ENCODE results near the gene PRADC1.

PRADC1 gene

DNA sequence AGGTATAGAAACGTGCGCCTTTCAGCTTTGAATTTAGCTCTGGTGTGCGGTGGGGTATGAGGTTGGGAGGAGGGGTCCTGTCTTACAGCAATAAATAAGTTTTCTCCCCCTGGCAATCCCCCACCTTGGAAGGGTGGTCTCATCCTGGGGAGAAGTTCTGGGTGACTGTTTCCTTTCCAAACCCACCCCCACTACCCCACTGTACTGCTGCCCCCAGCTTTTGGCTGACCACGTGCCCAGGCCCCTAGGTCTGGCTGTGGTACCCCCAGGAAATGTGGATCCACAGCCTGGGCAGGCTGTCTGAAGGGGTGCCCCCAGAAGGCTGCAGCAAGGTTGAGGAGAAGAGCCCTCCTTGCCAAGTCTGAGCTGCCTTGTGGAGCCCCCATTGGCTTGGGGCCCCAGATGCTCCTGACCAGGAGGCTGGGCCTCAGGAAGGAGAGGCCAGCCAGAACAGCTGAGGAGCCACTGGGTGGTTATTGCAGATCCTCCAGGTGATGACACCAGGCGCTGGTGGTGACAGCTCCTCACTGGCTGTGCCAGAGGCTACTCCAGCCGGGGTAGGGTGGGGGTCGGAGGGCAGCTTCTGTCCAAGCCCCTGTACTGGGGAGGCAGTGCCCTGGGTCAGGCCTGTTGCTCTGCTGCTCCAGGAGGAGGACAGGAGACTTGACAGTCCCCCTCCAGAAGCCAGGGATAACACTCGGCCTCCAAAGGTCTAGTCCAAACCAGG is 25.3 kb upstream of the PRADC1 start:
- no peak for DNase-seq

DNA sequence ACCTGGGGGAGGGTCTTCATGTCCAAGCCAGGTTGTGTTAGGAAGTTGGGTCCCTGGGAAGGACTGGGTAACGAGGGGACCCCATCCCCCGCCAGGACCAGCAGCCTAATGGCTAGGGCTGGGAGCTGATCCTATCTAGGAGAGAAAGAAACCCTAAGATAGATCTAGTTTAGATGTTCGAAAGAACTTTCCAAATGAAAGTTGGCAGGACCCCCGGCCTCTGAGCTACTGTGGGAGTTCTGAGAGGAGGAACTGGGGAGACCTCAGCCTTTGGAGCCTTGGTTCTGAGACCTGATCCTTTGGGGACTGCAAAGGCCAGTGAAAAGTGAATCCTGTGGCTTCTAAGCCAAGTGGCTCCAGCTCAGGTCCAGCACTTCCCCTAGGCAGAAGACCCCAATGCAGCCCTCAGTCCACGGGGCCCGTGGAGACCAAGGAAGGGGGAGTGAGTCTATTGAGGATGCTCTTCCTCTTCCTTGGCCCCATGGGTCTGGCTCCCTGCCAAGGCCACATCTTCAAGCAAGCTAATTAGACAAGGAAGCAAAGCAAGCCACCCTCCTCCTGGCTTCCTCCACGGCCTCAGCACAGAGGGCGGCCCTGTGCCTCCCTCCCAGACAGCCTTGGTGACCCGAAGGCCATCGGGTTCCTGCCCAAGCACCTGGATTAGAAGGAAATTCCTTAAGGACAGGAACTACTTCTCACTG is 24.5 kb upstream of the PRADC1 start:
- peak; percentile 51 for DNase-seq

GRCh38 chr2:73257021-73257420 is 24.0 kb upstream of the PRADC1 start:
- no peak for DNase-seq

GRCh38 chr2:73256618-73256922 is 23.5 kb upstream of the PRADC1 start:
- DNase-seq, result no peak

DNA sequence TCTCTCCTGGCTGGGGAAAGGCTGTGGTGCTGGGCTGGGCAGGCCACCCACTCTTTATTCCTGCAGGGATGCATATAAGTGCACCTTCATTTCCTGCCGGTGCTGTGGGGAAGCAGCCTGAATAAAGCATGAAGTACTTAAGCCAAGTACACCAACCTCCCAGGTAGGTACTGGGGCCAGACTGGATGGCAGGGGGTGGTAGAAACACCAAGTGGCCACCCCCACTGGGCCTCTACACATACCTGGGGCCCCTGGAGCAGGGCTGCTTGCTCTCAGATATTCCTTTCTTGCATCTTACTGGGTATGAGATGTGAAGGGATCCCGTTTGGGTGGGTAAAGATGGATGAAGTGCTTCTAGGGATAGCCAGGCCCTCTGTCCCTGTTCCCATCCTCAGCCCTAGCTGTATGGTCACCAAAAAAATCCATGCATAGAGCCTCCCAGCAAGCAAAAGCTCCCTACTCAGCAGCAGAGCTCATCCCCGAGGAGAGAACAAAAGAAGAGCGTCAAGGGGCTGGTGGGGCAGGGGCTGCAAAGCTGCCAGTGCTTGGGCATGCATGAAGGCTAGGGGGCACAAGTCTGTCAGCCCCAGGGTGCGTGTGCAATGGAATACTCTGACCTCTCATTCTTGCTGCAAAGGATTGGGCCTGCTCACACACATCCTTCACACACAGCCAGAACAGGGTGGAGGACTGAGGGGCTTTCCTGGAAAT is 23.0 kb upstream of the PRADC1 start:
- DNase-seq, result no peak

GRCh38 chr2:73255007-73255644 is 22.1 kb upstream of the PRADC1 start:
- no peak for DNase-seq

DNA sequence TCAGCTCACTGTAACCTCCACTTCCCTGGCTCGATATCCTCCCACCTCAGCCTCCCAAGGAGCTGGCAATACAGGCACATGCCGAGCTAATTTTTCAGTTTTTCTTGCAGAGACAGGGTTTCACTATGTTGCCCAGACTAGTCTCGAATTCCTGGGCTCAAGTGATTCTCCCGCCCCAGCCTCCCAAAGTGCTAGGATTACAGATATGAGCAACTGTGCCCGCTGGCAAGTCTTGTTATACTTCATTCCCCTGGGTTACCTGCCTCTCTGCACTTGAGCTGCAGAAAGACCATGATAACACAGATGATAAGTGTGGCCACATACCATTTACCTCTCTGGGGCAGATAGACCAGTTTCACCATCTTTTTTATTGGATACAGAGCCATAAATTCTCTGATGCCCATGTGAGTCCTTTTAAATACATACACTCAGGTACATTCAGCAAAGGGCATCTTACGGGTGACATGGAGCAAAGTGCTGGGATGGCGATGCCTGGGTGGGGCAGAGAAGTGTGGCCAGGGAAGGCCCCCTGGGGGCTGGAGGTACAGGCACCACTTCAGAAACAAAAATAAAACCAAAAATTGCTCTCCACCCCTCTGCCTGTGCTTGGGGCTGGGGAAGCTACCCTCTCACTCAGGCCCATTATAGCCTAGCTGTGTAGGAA is 21.4 kb upstream of the PRADC1 start:
- no peak for DNase-seq

DNA sequence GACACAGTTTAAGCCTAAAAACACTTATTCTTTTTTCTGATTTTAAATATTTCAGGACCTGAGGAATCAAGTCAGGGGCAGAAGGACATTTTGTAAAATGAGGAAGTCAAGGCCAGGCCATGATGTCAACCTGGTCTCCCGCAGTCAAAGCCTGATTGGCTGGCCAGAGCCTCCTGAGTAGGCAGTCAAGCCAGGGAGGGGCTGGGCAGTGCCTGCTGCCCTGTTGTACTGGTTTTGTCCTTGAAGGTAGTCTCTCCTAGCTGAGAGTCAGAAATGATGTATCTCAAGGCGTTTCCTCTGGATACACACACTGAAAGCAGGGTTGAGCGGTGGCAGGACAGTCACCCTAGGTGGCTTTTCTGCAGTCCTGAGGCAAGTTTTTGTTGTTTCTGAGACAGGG is 20.9 kb upstream of the PRADC1 start:
- DNase-seq, result no peak

DNA sequence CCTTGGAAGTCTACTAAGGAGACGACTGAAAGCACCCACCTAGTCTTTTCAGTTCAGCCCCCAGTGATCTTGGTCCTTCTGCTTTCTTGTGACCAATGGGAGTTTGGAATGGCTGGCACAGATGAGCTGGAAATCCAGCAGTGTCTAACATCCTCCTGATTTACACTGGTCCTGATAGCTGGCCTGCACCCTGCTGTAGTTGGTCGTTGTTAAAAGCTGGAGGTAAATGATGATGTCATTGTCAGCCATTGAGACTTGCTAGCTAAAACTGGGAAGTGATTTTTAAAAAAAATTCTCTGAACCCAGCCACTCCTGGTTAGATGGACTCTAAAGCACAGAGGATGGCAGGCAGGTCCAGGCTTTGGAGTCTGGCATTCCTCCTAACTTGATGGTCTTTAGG is 20.4 kb upstream of the PRADC1 start:
- DNase-seq, result no peak

GRCh38 chr2:73252238-73253027 is 19.4 kb upstream of the PRADC1 start:
- DNase-seq, result no peak

DNA sequence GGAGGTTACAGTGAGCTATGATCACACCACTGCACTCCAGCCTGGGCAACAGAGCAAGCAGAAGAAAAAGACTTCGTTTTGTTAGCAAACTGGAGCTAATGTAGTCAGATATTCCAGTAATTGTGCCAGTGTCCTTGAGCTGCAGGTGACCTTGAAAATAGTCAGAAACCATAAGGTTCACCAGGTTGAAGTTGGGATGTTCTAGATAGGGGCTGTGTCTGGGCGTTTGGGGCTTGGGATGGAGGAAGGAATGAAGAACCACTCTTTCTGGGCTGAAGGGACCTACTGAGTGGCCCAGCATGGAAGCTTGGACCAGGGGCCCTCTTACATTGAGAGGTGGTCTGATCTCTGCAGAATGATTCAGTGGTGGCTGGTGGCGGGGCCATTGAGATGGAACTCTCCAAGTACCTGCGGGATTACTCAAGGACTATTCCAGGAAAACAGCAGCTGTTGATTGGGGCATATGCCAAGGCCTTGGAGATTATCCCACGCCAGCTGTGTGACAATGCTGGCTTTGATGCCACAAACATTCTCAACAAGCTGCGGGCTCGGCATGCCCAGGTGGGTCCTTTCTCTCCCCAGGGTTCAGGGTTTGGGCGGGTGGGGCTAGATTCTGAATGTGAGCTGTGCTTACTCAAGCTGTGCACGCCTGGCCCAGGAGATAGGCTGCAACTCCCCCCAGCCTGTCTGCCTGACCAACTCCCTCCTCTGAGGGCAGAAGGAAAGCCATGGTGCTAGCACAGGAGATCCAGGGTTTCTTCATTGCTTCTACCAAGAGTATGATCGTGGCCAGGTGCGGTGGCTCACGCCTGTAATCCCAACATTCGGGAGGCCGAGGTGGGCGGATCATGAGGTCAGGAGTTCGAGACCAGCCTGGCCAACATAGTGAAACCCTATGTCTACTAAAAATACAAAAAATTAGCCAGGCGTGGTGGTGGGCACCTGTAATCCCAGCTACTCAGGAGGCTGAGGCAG is 18.1 kb upstream of the PRADC1 start:
- peak; percentile 77 for DNase-seq

- DNase-seq, result no peak
Measured at GRCh38 chr2:73249636-73250035, 16.6 kb upstream of the PRADC1 start.

DNA sequence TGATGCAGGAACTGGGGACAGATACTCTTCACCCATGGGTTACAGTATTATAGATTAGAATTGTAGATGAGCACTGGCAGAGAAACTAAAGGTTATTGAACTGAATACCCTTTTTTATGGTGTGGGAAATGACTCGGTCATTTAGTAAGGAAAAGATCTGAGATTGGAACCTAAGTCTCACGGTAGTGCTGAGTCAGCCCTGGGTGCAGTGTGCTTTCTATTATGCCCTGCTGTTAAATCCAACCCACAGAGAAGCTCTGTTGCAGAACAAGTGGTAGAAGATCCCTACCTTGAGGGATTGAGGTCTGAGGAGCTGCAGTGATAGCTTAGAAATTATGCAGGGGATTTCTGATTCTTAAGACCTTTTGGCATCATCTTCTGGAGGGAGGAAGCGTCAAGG is 13.8 kb upstream of the PRADC1 start:
- no peak for DNase-seq

GRCh38 chr2:73244580-73244979 is 11.5 kb upstream of the PRADC1 start:
- DNase-seq, result no peak

DNA sequence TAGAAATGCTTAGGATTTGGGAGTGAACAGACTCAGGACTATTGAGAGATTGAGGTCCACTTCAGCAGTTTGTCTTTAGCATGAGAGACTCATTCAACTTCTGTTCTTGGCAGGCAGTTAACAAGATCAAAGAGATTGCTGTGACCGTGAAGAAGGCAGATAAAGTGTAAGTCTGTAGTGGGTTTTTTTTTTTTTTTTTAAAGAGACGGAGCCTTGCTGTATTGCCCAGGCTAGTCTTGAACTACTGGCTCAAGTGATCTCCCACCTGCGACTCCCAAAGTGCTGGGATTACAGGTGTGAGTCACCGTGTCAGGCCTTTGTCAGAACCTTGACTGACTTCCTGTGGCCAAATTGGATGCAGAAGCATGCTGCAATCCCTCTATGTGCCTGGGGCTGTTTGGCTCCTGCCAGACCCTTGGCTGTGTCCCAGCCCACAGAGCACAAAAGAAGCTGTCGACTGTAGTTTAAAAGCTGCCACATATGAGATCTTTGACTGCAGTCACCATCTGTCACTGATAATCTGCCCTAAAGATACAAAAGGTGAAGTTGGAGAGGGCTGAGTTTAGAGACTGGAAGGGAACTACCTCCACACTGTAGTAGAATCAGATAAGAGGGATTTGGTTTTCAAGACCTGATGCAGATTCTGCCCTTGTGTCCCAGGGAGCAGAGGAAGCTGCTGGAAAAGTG is 11.0 kb upstream of the PRADC1 start:
- peak; percentile 88 for DNase-seq

DNA sequence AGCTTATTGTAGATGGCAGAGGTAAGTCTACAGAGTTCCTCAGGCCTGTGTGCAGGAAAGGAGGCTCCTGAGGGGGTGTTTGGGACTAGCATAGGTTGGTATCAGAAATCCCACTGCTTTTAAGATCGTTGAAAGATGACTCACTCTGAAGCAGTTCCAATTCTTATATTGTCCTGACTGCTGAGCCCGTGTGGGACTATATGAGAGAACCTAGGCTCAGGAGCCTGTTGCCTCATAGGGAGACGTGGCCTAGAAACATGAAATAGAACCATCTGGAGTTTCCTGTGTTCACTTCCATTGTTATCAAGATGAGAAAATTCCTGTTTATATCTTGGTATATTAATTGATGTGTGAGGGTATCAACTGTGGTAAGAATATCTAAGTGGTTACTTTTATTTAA is 6.7 kb upstream of the PRADC1 start:
- no peak for DNase-seq

DNA sequence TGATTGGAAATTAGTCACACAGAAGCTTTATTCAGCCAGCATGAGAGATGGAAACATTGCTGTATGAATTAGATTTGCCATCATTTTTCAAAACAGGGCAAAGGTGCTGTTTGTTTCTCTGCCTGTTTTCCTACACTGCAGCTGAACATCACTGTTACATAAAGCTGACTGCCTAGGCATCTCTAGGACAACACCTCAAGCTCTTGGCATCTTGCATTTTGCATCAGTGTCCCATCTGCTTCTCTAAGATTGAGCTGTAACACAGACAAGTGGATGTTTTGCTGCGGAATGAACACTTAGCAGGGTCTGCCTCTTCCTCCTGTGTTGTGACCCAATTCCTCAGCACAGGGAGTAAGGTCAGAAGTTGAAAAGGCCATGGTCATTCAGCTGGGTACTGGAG is 5.9 kb upstream of the PRADC1 start:
- DNase-seq, result no peak

DNA sequence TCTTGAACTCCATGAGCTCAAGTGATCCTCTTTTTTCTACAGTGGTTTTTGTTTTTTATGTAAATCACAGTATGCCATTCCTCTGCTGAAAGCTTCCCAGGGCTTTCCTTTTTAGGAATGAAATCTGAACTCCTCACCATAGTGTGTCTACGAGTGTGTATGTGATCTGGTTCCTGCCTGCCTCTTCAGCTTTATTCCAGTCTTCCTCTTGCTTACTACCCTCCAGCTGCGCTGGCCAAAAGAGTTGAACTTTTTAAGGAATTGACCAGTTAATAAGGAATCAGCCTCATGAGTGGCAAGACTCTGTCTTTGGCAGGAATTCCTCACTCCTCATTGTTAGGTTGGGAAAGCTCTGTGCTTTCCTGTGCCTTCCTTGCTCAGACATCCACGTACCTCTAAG is 5.1 kb upstream of the PRADC1 start:
- DNase-seq, result no peak

DNA sequence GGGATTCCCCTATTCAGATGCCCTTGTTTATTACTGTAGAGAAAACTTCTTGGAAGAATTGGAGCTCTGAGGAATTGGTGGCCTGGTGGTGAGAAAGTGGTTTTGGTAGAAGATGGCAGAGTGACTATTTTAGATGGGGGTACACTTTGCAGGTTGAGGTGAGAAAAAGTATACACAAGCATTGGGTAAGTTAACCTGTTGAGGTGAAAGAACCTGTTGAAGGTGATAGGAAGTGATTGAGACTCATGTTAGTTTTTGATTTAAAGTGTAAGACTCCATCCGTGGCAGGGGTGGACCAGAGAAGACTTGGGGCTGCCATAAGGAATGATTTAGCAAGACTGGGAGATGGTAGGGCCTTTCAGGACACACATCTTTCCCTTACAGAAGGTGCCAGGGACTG is 4.1 kb upstream of the PRADC1 start:
- no peak for DNase-seq

GRCh38 chr2:73235315-73236028 is 2.4 kb upstream of the PRADC1 start:
- no peak for DNase-seq

Data from NCI-H82 (cell line).